ENCODE data around the gene FAM163A.

Gene FAM163A

GRCh38 chr1:179825206-179825605 is 82.1 kb downstream of the FAM163A start:
- no peak for TF ChIP-seq CTCF (IDR thresholded peaks at IDR 0.05; ENCODE audit: low read depth, low read length)
- Histone ChIP-seq H3K4me3 (ENCODE audit: low read depth, low read length) (no peak overlapping the region), H3K36me3 (no peaks in the 10 kb centered on the region), H3K27ac (no peak overlapping the region), H3K9me3 (ENCODE audit: severe bottlenecking) (no peaks in the 10 kb centered on the region), H3K27me3 (ENCODE audit: insufficient read depth, low read depth, severe bottlenecking) (no peaks in the 10 kb centered on the region)
- DNase-seq = no peak

GRCh38 chr1:179825798-179826460 is 82.8 kb downstream of the FAM163A start:
- Histone ChIP-seq H3K9me3 (ENCODE audit: severe bottlenecking) (no peaks in the 10 kb centered on the region), H3K4me3 (ENCODE audit: low read depth, low read length) (no peak overlapping the region), H3K36me3 (no peaks in the 10 kb centered on the region), H3K27ac (no peak overlapping the region), H3K27me3 (ENCODE audit: insufficient read depth, low read depth, severe bottlenecking) (no peaks in the 10 kb centered on the region)
- no peak for TF ChIP-seq CTCF (IDR thresholded peaks at IDR 0.05; ENCODE audit: low read depth, low read length)
- DNase-seq = no peak

GRCh38 chr1:179826626-179827280 is 83.7 kb downstream of the FAM163A start:
- no peak for TF ChIP-seq CTCF (IDR thresholded peaks at IDR 0.05; ENCODE audit: low read depth, low read length)
- DNase-seq = no peak
- Histone ChIP-seq H3K4me3 (ENCODE audit: low read depth, low read length) (no peak overlapping the region), H3K36me3 (no peaks in the 10 kb centered on the region), H3K27ac (no peak overlapping the region), H3K9me3 (ENCODE audit: severe bottlenecking) (no peaks in the 10 kb centered on the region), H3K27me3 (ENCODE audit: insufficient read depth, low read depth, severe bottlenecking) (no peaks in the 10 kb centered on the region)

GRCh38 chr1:179828554-179829110 is 85.5 kb downstream of the FAM163A start:
- no peak for TF ChIP-seq CTCF (IDR thresholded peaks at IDR 0.05; ENCODE audit: low read depth, low read length)
- Histone ChIP-seq H3K27me3 (ENCODE audit: insufficient read depth, low read depth, severe bottlenecking) (no peaks in the 10 kb centered on the region), H3K9me3 (ENCODE audit: severe bottlenecking) (no peaks in the 10 kb centered on the region), H3K4me3 (ENCODE audit: low read depth, low read length) (no peak overlapping the region), H3K27ac (no peak overlapping the region), H3K36me3 (no peaks in the 10 kb centered on the region)
- DNase-seq = no peak

GRCh38 chr1:179831225-179831624 is 88.1 kb downstream of the FAM163A start:
- Histone ChIP-seq H3K27me3 (ENCODE audit: insufficient read depth, low read depth, severe bottlenecking) (no peaks in the 10 kb centered on the region), H3K4me3 (ENCODE audit: low read depth, low read length) (no peak overlapping the region), H3K36me3 (no peaks in the 10 kb centered on the region), H3K9me3 (ENCODE audit: severe bottlenecking) (no peaks in the 10 kb centered on the region), H3K27ac (no peak overlapping the region)
- no peak for TF ChIP-seq CTCF (IDR thresholded peaks at IDR 0.05; ENCODE audit: low read depth, low read length)
- no peak for DNase-seq

Data from WERI-Rb-1 (cell line).